ENCODE data around the gene SOHLH1. TPM values are rescaled to one million over a fixed set of nuclear protein-coding genes. Genes with fewer than 3 reads are reported as not detected.

The SOHLH1 gene
- total and polyA plus RNA-seq, 8 donors, result 0.31 TPM; not detected in 7

GRCh38 chr9:135700525-135700924 is 1.2 kb upstream of the SOHLH1 start:
- Histone ChIP-seq H3K27me3 (peaks cover 0 to 5% (median 0%) of the 10 kb centered on the region in 4 donors), H3K27ac (no peak overlapping the region), H3K4me3 (no peak overlapping the region), H3K9me3 (no peaks in the 10 kb centered on the region), H3K4me1 (no peaks in the 10 kb centered on the region), H3K36me3 (no peaks in the 10 kb centered on the region)
- intact Hi-C loops (cut with DNase I), result no loop called here
- 37 to 46% methylated on average over 15 of the region's 15 CpGs for WGBS, 2 donors
- ATAC-seq (no peak), DNase-seq (no peak), FAIRE-seq (no peak)
- no peak for TF ChIP-seq CTCF (IDR thresholded peaks at IDR 0.05)

GRCh38 chr9:135698767-135699166 is 514 bp downstream of the SOHLH1 start:
- no peaks in the 10 kb centered on the region for H3K9me3 ChIP-seq
- no peaks in the 10 kb centered on the region for H3K36me3 ChIP-seq
- 47 to 53% methylated on average over 19 of the region's 19 CpGs for WGBS, 2 donors
- H3K27me3 ChIP-seq, result peaks cover 0 to 5% (median 0%) of the 10 kb centered on the region in 4 donors
- TF ChIP-seq CTCF (IDR thresholded peaks at IDR 0.05), result no peak
- ATAC-seq, result no peak
- H3K4me3 ChIP-seq, result no peak overlapping the region
- no peak for DNase-seq
- FAIRE-seq, result no peak
- H3K27ac ChIP-seq, result no peak overlapping the region
- intact Hi-C loops (cut with DNase I), result no loop called here
- H3K4me1 ChIP-seq, result no peaks in the 10 kb centered on the region

- DNase-seq (no peak), FAIRE-seq (no peak), ATAC-seq (no peak)
- Histone ChIP-seq H3K27ac (no peak overlapping the region), H3K9me3 (no peaks in the 10 kb centered on the region), H3K4me1 (no peaks in the 10 kb centered on the region), H3K36me3 (no peaks in the 10 kb centered on the region), H3K27me3 (peaks cover 0 to 5% (median 0%) of the 10 kb centered on the region in 4 donors), H3K4me3 (no peak overlapping the region)
- TF ChIP-seq CTCF (IDR thresholded peaks at IDR 0.05), result no peak
- intact Hi-C loops (cut with DNase I), result no loop called here
- 51 to 59% methylated on average over 21 of the region's 21 CpGs for WGBS, 2 donors
These were observed 1.0 kb downstream of the SOHLH1 start for GRCh38 chr9:135698236-135698635.

- Histone ChIP-seq H3K9me3 (no peaks in the 10 kb centered on the region), H3K27me3 (peaks cover 0 to 2% (median 0%) of the 10 kb centered on the region in 4 donors), H3K27ac (no peak overlapping the region), H3K36me3 (no peaks in the 10 kb centered on the region), H3K4me3 (no peak overlapping the region), H3K4me1 (no peaks in the 10 kb centered on the region)
- ATAC-seq (no peak), FAIRE-seq (no peak), DNase-seq (no peak)
- no peak for TF ChIP-seq CTCF (IDR thresholded peaks at IDR 0.05)
- intact Hi-C loops (cut with DNase I), result no loop called here
- WGBS, 2 donors, result 57 to 62% methylated on average over 15 of the region's 15 CpGs
These were observed 2.1 kb downstream of the SOHLH1 start for GRCh38 chr9:135697226-135697625.

- no peaks in the 10 kb centered on the region for H3K27me3 ChIP-seq
- TF ChIP-seq CTCF (IDR thresholded peaks at IDR 0.05), result no peak
- no peak for DNase-seq
- FAIRE-seq, result no peak
- H3K27ac ChIP-seq, result no peak overlapping the region
- ATAC-seq, result no peak
- WGBS, 2 donors, result 49 to 56% methylated on average over 16 of the region's 16 CpGs
- no peak overlapping the region for H3K4me3 ChIP-seq
- H3K36me3 ChIP-seq, result no peaks in the 10 kb centered on the region
- H3K4me1 ChIP-seq, result no peaks in the 10 kb centered on the region
- intact Hi-C loops (cut with DNase I), result no loop called here
- H3K9me3 ChIP-seq, result no peaks in the 10 kb centered on the region
These were observed 2.8 kb downstream of the SOHLH1 start for GRCh38 chr9:135696446-135696845.

Measured in pancreas (tissue), 10 donors.